DOHH2 (cell line): ENCODE results near the gene ATP6V0A1.
A peak's percentile ranks its signal among the peaks of the same experiment; 100 is the strongest.
"Not testable (repeated sequence)": the region's sequence is repeated elsewhere in the genome, so short reads cannot be mapped to it uniquely, and the experiment has no call there.

Source experiments
- H3F3A ChIP-seq: fragments of 200-600 bp; sonication (generic), shearing (Covaris generic); 2 replicates; pipeline ENCODE4 v1.6.0; 2016; ENCODE audit warnings: antibody characterized with exemption, mild to moderate bottlenecking; ENCODE audit not compliant: control insufficient read depth, insufficient read depth
- H3K27ac ChIP-seq: fragments of 200-600 bp; sonication (generic); 2 replicates; pipeline ENCODE4 v1.5.1; 2014; ENCODE audit warnings: low read depth, mild to moderate bottlenecking, low read length, moderate library complexity
- H3K27me3 ChIP-seq: fragments of 200-600 bp; sonication (generic); 2 replicates; pipeline ENCODE4 v1.6.1; 2014; ENCODE audit warnings: mild to moderate bottlenecking, low read length, mixed read lengths; ENCODE audit not compliant: control insufficient read depth
- H3K36me3 ChIP-seq: fragments of 200-600 bp; sonication (generic); 2 replicates; pipeline ENCODE4 v1.6.1; 2014; ENCODE audit warnings: mild to moderate bottlenecking, low read length, moderate library complexity, mixed read lengths; ENCODE audit not compliant: control insufficient read depth
- H3K4me1 ChIP-seq: fragments of 200-600 bp; sonication (generic); 2 replicates; pipeline ENCODE4 v1.6.1; 2014; ENCODE audit warnings: mild to moderate bottlenecking, low read length, mixed read lengths; ENCODE audit not compliant: control insufficient read depth
- H3K4me2 ChIP-seq: fragments of 200-600 bp; sonication (generic); 2 replicates; pipeline ENCODE4 v1.6.0; 2014; ENCODE audit warnings: mild to moderate bottlenecking, low read length, moderate library complexity
- H3K4me3 ChIP-seq: fragments of 200-600 bp; sonication (generic); 2 replicates; pipeline ENCODE4 v1.5.1; 2014; ENCODE audit warnings: mild to moderate bottlenecking, low read length, mixed read lengths
- H3K79me2 ChIP-seq: fragments of 200-600 bp; sonication (generic); 2 replicates; pipeline ENCODE4 v1.6.1; 2014; ENCODE audit warnings: mild to moderate bottlenecking, low read length, mixed read lengths; ENCODE audit not compliant: control insufficient read depth
- H3K9me2 ChIP-seq: fragments of 200-600 bp; sonication (generic); replicated peaks from 2 replicates; pipeline ENCODE4 v1.6.1; 2014; ENCODE audit warnings: mild to moderate bottlenecking, low read length, mixed read lengths; ENCODE audit not compliant: control insufficient read depth
- H3K9me3 ChIP-seq: fragments of 200-600 bp; sonication (generic); 2 replicates; pipeline ENCODE4 v1.6.1; 2014; ENCODE audit warnings: antibody characterized with exemption, low read length, mixed read lengths; ENCODE audit not compliant: control insufficient read depth, insufficient read depth
- H4K20me1 ChIP-seq: fragments of 200-600 bp; sonication (generic); 2 replicates; pipeline ENCODE4 v1.6.0; 2014; ENCODE audit warnings: low read depth, mild to moderate bottlenecking, antibody characterized with exemption, low read length, moderate library complexity; ENCODE audit not compliant: control insufficient read depth, insufficient read depth
- EZH2phosphoT487 ChIP-seq: fragments of 200-600 bp; sonication (generic); IDR thresholded peaks from 2 replicates; pipeline ENCODE4 v1.6.1; 2017; ENCODE audit warnings: borderline replicate concordance, mild to moderate bottlenecking, antibody characterized with exemption, low read length, moderate library complexity, mixed read lengths
- TF ChIP-seq, protein P1 (sequence below): fragments of 200-600 bp; sonication (generic); IDR thresholded peaks from one replicate; pipeline ENCODE4 v1.5.1; 2014; ENCODE audit warnings: antibody characterized with exemption, mild to moderate bottlenecking, low read depth, low read length; ENCODE audit not compliant: poor library complexity, severe bottlenecking

Gene ATP6V0A1

DNA sequence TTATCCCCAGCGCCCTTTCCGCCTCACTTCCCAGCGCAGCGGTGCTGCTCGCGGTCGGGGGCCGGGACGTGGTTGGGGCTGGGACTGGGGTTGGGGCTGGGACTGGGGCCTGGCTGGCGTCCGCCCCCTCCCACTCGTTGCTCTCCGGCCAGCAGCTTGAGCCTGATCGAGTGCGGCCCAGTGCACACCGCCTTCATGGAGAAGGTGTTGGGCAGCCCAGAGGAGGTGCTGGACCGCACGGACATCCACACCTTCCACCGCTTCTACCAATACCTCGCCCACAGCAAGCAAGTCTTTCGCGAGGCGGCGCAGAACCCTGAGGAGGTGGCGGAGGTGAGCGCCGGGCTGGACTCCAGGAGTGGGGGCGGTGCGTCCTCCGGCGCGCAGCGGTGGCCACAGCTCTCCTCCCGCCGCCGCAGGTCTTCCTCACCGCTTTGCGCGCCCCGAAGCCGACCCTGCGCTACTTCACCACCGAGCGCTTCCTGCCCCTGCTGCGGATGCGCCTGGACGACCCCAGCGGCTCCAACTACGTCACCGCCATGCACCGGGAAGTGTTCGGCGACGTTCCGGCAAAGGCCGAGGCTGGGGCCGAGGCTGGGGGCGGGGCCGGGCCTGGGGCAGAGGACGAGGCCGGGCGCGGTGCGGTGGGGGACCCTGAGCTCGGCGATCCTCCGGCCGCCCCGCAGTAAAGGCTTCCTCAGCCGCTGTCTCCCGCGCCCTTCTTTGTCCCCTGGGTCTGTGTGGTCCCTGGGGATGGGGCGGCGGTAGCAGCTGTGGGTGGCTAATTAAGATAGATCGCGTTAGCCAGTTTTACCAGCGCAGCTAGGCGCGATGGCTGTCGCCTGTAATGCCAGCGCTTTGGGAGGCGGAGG lies 95.8 kb downstream of the ATP6V0A1 start:
- Histone ChIP-seq H3K9me2 (no peaks in the 10 kb centered on the region), H3K4me3 (peak overlapping the region; percentile 99), H3K27ac (peak overlapping the region; percentile 53), H3K4me1 (peaks cover 26% of the 10 kb centered on the region), H3K79me2 (peaks cover 18% of the 10 kb centered on the region), H3K36me3 (peaks cover 3% of the 10 kb centered on the region; the same call in 1 of the 2 replicates), H4K20me1 (no peaks in the 10 kb centered on the region), H3K4me2 (peak overlapping the region; percentile 96), H3K27me3 (no peaks in the 10 kb centered on the region), H3F3A (no peaks in the 10 kb centered on the region), H3K9me3 (no peaks in the 10 kb centered on the region)
- TF ChIP-seq, protein P1, sequence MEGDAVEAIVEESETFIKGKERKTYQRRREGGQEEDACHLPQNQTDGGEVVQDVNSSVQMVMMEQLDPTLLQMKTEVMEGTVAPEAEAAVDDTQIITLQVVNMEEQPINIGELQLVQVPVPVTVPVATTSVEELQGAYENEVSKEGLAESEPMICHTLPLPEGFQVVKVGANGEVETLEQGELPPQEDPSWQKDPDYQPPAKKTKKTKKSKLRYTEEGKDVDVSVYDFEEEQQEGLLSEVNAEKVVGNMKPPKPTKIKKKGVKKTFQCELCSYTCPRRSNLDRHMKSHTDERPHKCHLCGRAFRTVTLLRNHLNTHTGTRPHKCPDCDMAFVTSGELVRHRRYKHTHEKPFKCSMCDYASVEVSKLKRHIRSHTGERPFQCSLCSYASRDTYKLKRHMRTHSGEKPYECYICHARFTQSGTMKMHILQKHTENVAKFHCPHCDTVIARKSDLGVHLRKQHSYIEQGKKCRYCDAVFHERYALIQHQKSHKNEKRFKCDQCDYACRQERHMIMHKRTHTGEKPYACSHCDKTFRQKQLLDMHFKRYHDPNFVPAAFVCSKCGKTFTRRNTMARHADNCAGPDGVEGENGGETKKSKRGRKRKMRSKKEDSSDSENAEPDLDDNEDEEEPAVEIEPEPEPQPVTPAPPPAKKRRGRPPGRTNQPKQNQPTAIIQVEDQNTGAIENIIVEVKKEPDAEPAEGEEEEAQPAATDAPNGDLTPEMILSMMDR = no peak
- no peak for TF ChIP-seq EZH2phosphoT487

DNA sequence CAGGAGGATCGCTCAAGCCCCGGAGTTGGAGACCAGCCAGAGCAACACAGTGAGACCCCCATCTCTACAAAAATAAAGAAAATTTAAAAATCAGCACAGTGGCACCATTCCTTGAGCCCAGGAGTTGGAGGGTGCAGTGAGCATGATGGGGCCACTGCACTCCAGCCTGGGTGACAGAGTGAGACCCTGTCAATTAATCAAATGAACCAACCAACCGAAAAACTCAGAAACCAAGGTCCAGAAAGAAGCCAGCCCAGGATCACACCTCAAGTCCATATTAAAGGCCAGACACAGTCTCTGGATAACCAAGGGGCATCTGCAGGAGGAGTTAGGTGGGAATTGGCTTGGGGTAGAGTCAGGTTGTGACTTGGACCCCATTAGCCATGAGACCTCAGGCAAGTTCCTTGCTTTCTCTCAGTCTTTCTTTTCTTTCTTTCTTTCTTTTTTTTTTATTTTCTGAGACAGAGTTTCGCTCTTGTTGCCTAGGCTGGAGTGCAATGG lies 96.5 kb downstream of the ATP6V0A1 start:
- peak overlapping the region; percentile 99 for H3K4me3 ChIP-seq
- H4K20me1 ChIP-seq = no peaks in the 10 kb centered on the region
- H3K79me2 ChIP-seq = peaks cover 18% of the 10 kb centered on the region
- no peaks in the 10 kb centered on the region for H3K9me2 ChIP-seq
- H3K36me3 ChIP-seq = peaks cover 3% of the 10 kb centered on the region; the same call in 1 of the 2 replicates
- H3K9me3 ChIP-seq = no peaks in the 10 kb centered on the region
- H3F3A ChIP-seq = no peaks in the 10 kb centered on the region
- TF ChIP-seq, protein P1 = no peak
- TF ChIP-seq EZH2phosphoT487 = no peak
- peak overlapping the region; percentile 96 for H3K4me2 ChIP-seq
- H3K27ac ChIP-seq = peak overlapping the region; percentile 53
- H3K4me1 ChIP-seq = peaks cover 26% of the 10 kb centered on the region
- no peaks in the 10 kb centered on the region for H3K27me3 ChIP-seq

DNA sequence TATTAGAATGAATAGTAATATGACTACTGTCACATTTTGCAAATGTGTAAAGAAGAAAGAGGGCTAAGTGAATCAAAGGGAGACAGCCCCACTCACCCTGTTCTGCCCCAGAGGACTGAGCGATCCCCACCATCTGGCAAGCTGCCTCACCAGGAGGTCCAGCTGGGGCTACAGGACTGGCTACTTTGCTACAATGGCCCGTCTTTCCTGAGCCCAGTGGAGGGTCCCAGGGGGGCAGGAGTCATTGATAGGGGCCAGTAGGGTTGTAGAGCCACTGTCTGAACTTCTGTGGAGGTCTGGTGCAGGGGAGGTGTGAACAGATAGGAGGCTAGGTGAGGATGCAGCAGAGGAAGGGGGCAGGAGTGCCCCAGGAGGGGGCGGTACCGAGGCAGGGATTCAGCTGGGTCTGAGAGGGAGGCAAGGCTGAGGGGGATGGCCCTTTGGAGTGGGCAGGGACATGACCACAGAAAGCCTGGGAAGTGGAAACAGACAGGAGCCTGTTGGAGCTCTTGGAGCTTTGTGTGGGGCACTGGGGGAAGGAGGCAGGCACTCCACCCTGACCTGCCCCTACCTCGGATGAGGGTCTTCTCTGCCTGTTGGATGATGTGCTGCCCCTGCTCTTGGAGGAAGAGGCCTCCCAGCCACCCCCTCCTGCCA lies 97.4 kb downstream of the ATP6V0A1 start:
- not testable (repeated sequence) for H4K20me1 ChIP-seq, H3K27me3 ChIP-seq, H3K27ac ChIP-seq, H3K4me3 ChIP-seq, H3F3A ChIP-seq, H3K36me3 ChIP-seq, H3K9me2 ChIP-seq, H3K9me3 ChIP-seq
- TF ChIP-seq, protein P1 = peak; percentile 44
- peak overlapping the region; percentile 96; the same call in 1 of the 2 replicates for H3K4me2 ChIP-seq
- peaks cover 26% of the 10 kb centered on the region for H3K4me1 ChIP-seq
- peaks cover 18% of the 10 kb centered on the region for H3K79me2 ChIP-seq
